Stimulated activated CD8-positive, alpha-beta memory T cell treated with anti-CD3 and anti-CD28 coated beads, Interleukin-15, amount 100 ng/mL, for 24 hours (primary cell): ENCODE measurements around the gene MLLT11.

ENCODE experiments used
- DNase-seq: peaks from one replicate; pipeline ENCODE4 v3.0.0-alpha.2; 2020; ENCODE audit warnings: low read depth

Gene MLLT11

GRCh38 chr1:151060007-151060656 lies at the start of gene MLLT11:
Gene MLLT11, plus strand, starts transcription at chr1:151060397. Its CDS starts 6,828 bp downstream, at chr1:151067225.
- no peak for DNase-seq

- DNase-seq, result no peak
These were observed 48.9 kb upstream of the MLLT11 start for GRCh38 chr1:151011154-151011850.

GRCh38 chr1:151012684-151013471 lies 47.3 kb upstream of the MLLT11 start:
- no peak for DNase-seq

GRCh38 chr1:151013518-151013917 lies 46.7 kb upstream of the MLLT11 start:
- DNase-seq, result no peak

GRCh38 chr1:151024540-151025146 lies 35.6 kb upstream of the MLLT11 start:
- peak; percentile 47 for DNase-seq

- DNase-seq, result no peak
These were observed 33.7 kb upstream of the MLLT11 start for GRCh38 chr1:151026460-151026859.

GRCh38 chr1:151032164-151032563 lies 28.0 kb upstream of the MLLT11 start:
- no peak for DNase-seq

GRCh38 chr1:151035167-151035566 lies 25.0 kb upstream of the MLLT11 start:
- no peak for DNase-seq

- no peak for DNase-seq
These were observed 23.8 kb upstream of the MLLT11 start, which contains the start of gene BNIPL for GRCh38 chr1:151036356-151036755. Gene BNIPL, plus strand, starts transcription at chr1:151036586. Its CDS starts 140 bp downstream, at chr1:151036726.

- DNase-seq, result no peak
These were observed 23.2 kb upstream of the MLLT11 start for GRCh38 chr1:151037032-151037431.

GRCh38 chr1:151039521-151039920 lies 20.7 kb upstream of the MLLT11 start:
- no peak for DNase-seq

GRCh38 chr1:151043163-151043562 lies 17.0 kb upstream of the MLLT11 start:
- DNase-seq, result no peak

- DNase-seq, result peak; percentile 35
These were observed 12.6 kb upstream of the MLLT11 start, which contains the start of gene C1orf56 for GRCh38 chr1:151047591-151047924. Gene C1orf56, plus strand, starts transcription at chr1:151047751. Its CDS starts 97 bp downstream, at chr1:151047848.

- no peak for DNase-seq
These were observed 12.1 kb upstream of the MLLT11 start for GRCh38 chr1:151047925-151048644.

GRCh38 chr1:151048645-151049032 lies 11.6 kb upstream of the MLLT11 start:
- DNase-seq, result no peak

GRCh38 chr1:151049458-151049857 lies 10.7 kb upstream of the MLLT11 start:
- DNase-seq, result no peak

- DNase-seq, result no peak
These were observed 10.0 kb upstream of the MLLT11 start for GRCh38 chr1:151050051-151050688.

- DNase-seq, result no peak
These were observed 8.7 kb upstream of the MLLT11 start for GRCh38 chr1:151051356-151052009.

GRCh38 chr1:151054971-151055547 lies 5.1 kb upstream of the MLLT11 start:
- no peak for DNase-seq

- no peak for DNase-seq
These were observed 4.6 kb upstream of the MLLT11 start for GRCh38 chr1:151055581-151055980.
